ENCODE data around the gene LMBR1. TPM values are rescaled to one million over a fixed set of nuclear protein-coding genes. Genes with fewer than 3 reads are reported as not detected.

Gene LMBR1
- total RNA-seq, 2 experiments from 2014 or later = 114 to 136 TPM

- no peak for DNase-seq (ENCODE audit: low spot score)
- H3K27ac ChIP-seq (ENCODE audit: low read depth, low read length, poor library complexity, severe bottlenecking) = no peak overlapping the region
- no peak overlapping the region for H3K4me2 ChIP-seq (ENCODE audit: low read length)
- H3K9me2 ChIP-seq (ENCODE audit: insufficient read depth, low read length) = no peaks in the 10 kb centered on the region
- H3K4me3 ChIP-seq (ENCODE audit: low read depth, low read length, poor library complexity, severe bottlenecking) = no peak overlapping the region
- H2AFZ ChIP-seq (ENCODE audit: low read length) = no peak overlapping the region
- H4K20me1 ChIP-seq (ENCODE audit: insufficient read depth, low read length) = no peaks in the 10 kb centered on the region
- H3K79me2 ChIP-seq (ENCODE audit: insufficient read depth, low read depth, low read length) = no peaks in the 10 kb centered on the region
- H3K4me1 ChIP-seq (ENCODE audit: insufficient read depth, low read length, poor library complexity, severe bottlenecking) = no peaks in the 10 kb centered on the region
- TF ChIP-seq CTCF (conservative IDR thresholded peaks at IDR 0.05; ENCODE audit: low read length) (no peak), EZH2phosphoT487 (IDR thresholded peaks at IDR 0.05; ENCODE audit: borderline replicate concordance, low read depth, low read length) (no peak)
- POLR2A ChIA-PET = no interaction called here
- peaks cover 13% of the 10 kb centered on the region; the same call in 1 of the 2 replicates for H3K36me3 ChIP-seq (ENCODE audit: insufficient read depth, low read length)
- CTCF ChIA-PET (ENCODE audit: unreplicated experiment) = no interaction called here
- no TSS peak for BruUV-seq (replicated peaks)
- H3K9me3 ChIP-seq (ENCODE audit: low read length) = no peaks in the 10 kb centered on the region
- intact Hi-C loops (cut with micrococcal nuclease; ENCODE audit: unreplicated experiment) = loop anchor here (10.0 kb wide), 1 partner anchor 1029 kb away; no protein-coding TSS in a partner anchor
Measured at GRCh38 chr7:156823435-156823834, 69.5 kb downstream of the LMBR1 start.

- H3K4me2 ChIP-seq (ENCODE audit: low read length) = no peak overlapping the region
- H3K79me2 ChIP-seq (ENCODE audit: insufficient read depth, low read depth, low read length) = no peaks in the 10 kb centered on the region
- H4K20me1 ChIP-seq (ENCODE audit: insufficient read depth, low read length) = no peaks in the 10 kb centered on the region
- ChIA-PET CTCF (ENCODE audit: unreplicated experiment) (no interaction called here), POLR2A (interaction anchor here (0.6 kb wide), 1 partner anchor 176 kb away, joined by 4 read pairs; no protein-coding TSS in a partner anchor)
- no peak for DNase-seq (ENCODE audit: low spot score)
- H3K27ac ChIP-seq (ENCODE audit: low read depth, low read length, poor library complexity, severe bottlenecking) = no peak overlapping the region
- peaks cover 17% of the 10 kb centered on the region; the same call in 1 of the 2 replicates for H3K36me3 ChIP-seq (ENCODE audit: insufficient read depth, low read length)
- intact Hi-C loops (cut with micrococcal nuclease; ENCODE audit: unreplicated experiment) = loop anchor here (10.0 kb wide), 1 partner anchor 1026 kb away; no protein-coding TSS in a partner anchor
- peak; percentile 75 for TF ChIP-seq CTCF (conservative IDR thresholded peaks at IDR 0.05; ENCODE audit: low read length)
- TF ChIP-seq EZH2phosphoT487 (IDR thresholded peaks at IDR 0.05; ENCODE audit: borderline replicate concordance, low read depth, low read length) = no peak
- no peak overlapping the region for H3K4me3 ChIP-seq (ENCODE audit: low read depth, low read length, poor library complexity, severe bottlenecking)
- no peak overlapping the region for H2AFZ ChIP-seq (ENCODE audit: low read length)
- no peaks in the 10 kb centered on the region for H3K9me3 ChIP-seq (ENCODE audit: low read length)
- H3K4me1 ChIP-seq (ENCODE audit: insufficient read depth, low read length, poor library complexity, severe bottlenecking) = no peaks in the 10 kb centered on the region
- no peaks in the 10 kb centered on the region for H3K9me2 ChIP-seq (ENCODE audit: insufficient read depth, low read length)
- BruUV-seq (replicated peaks) = no TSS peak
Measured at GRCh38 chr7:156820445-156821063, 72.4 kb downstream of the LMBR1 start.

- Histone ChIP-seq H3K27ac (ENCODE audit: low read depth, low read length, poor library complexity, severe bottlenecking) (no peak overlapping the region), H3K4me2 (ENCODE audit: low read length) (no peak overlapping the region), H4K20me1 (ENCODE audit: insufficient read depth, low read length) (no peaks in the 10 kb centered on the region), H3K4me1 (ENCODE audit: insufficient read depth, low read length, poor library complexity, severe bottlenecking) (no peaks in the 10 kb centered on the region), H3K79me2 (ENCODE audit: insufficient read depth, low read depth, low read length) (no peaks in the 10 kb centered on the region), H3K9me3 (ENCODE audit: low read length) (no peaks in the 10 kb centered on the region), H3K9me2 (ENCODE audit: insufficient read depth, low read length) (no peaks in the 10 kb centered on the region), H2AFZ (ENCODE audit: low read length) (no peak overlapping the region), H3K36me3 (ENCODE audit: insufficient read depth, low read length) (peaks cover 15% of the 10 kb centered on the region; the same call in 1 of the 2 replicates), H3K4me3 (ENCODE audit: low read depth, low read length, poor library complexity, severe bottlenecking) (no peak overlapping the region)
- ChIA-PET POLR2A (interaction anchor here (0.6 kb wide), 1 partner anchor 176 kb away, joined by 4 read pairs; no protein-coding TSS in a partner anchor), CTCF (ENCODE audit: unreplicated experiment) (no interaction called here)
- BruUV-seq (replicated peaks) = no TSS peak
- DNase-seq (ENCODE audit: low spot score) = no peak
- intact Hi-C loops (cut with micrococcal nuclease; ENCODE audit: unreplicated experiment) = loop anchor here (10.0 kb wide), 2 partner anchors 175 to 1025 kb away; partner anchors contain the start of gene RNF32
- no peak for TF ChIP-seq CTCF (conservative IDR thresholded peaks at IDR 0.05; ENCODE audit: low read length)
- TF ChIP-seq EZH2phosphoT487 (IDR thresholded peaks at IDR 0.05; ENCODE audit: borderline replicate concordance, low read depth, low read length) = no peak
Measured at GRCh38 chr7:156819733-156820295, 73.2 kb downstream of the LMBR1 start.
